GM19455 (cell line): ENCODE results near the gene C3orf18.
"Not testable (repeated sequence)": the region's sequence is repeated elsewhere in the genome, so short reads cannot be mapped to it uniquely, and the experiment has no call there.

Source experiments
- ATAC-seq: cut with Tn5 transposase; IDR thresholded peaks from one replicate; pipeline ENCODE4 v1.9.1; 2021; ENCODE audit not compliant: unreplicated experiment

Gene C3orf18

DNA sequence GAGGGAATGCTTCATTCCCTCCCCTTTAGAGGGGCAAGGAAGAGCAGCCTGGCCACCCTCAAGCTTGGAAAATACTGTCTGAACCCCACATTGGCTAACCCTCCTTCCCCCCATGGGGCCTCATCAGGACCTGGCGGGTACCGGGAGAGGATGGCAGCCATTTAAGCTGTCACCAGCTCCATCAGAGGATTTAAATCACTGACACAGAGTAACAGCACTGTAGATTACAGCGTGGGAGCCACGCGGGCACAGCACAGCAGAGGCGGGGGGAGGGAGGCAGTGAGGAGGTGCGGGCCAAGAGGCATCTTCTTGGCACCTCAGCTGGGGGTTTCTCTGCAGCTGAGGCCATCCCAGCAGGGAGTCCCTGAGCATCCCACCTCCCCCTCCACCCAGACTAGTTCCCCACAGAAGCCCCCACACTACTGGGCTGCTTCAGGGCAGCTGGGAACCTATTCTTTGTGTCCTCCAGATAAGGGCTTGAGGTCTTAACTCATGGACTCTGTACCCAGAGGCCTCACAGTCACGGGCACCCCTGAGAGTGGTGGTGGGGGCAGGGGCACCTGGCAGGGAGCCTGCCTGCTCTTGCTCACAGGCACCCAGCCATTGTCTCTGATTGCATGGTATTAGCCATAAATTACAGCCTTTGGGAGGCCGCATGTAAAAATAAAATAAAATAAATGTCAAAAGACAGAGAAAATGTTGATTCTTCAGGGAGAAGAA lies 42.2 kb downstream of the C3orf18 start:
- ATAC-seq: no peak

DNA sequence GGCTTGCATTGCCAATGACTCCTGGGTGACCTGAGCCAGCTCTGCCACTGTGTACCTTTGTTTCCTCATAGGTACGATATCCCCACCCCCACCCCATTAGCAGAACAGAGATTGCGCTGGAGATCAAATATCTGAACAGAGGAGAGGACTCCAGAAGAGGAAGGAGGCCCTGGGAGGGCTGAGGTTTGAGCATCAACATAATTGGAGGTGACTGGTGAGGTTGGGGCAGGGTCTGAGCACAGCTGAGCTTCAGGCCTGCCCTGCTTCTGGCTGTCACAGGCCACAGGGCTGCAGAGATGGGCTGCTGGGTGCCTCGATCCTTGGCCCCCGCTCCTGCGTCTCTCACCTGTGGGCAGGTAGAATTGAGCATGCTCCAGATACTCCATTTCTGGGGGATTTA lies 42.8 kb downstream of the C3orf18 start:
- no peak for ATAC-seq

DNA sequence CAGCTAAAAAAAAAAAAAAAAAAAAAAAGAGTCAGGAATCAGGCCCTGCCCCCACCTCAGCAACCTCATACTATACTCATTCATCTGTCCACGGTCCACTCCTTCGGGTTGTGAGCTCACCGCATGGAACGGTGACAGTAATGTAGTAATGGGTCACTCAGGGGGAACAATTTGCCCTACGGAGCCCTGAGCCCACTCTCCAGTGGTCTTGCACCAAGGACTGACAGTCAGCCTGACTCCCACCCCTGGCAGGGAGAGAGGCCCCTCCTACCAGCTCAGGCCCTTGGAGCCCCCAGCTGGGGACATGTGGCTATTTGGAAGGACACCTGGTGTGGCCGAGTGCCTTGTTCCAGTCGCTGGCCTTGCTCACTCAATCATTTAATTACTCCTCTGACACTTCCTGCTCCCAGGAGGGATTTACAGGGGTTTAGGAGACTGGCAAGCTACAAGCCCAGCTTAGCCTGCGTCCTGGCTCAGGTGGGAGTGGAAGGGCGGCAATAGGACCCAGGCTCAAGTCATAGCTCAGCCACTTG lies 44.2 kb downstream of the C3orf18 start:
- no peak for ATAC-seq

DNA sequence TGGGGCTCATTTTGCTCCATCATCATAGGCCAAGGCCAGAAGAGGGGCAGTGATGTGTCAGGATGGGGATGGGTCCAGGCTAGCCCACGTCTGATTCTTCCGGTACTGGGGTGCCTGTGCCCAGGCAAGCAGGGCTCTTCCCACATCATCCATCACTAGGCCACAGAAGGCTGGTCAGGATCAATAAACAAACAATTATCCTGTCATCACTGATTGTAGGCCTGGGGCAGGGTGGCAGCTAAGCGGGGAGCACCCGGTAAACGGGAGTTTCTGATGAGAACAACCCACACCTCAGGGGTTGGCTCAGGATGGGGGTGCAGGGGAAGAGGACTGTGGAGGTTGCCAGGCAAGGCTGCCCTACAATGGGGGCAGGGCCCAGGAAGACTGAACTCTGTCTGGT lies 46.0 kb downstream of the C3orf18 start:
- no peak for ATAC-seq

DNA sequence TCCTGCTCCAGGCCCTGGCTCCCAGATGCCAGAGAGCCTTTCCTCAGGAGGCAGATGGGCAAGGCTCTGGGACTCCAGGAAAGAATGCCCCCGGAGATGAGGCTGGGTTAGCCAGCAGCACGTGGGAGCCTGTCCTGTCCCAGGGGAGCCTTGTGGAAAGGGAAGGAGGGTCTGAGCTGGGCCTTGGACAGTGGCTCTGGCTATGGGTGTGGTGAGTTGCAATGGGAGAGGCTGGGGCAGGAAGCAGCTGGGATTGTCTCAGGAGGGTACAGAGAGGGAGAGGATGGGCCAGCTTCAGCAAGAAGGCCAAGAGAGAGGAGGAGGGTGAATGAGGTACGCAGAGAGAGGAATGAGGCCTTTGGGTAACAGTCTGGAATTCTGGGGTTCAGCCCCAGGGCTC lies 46.7 kb downstream of the C3orf18 start:
- ATAC-seq: no peak

DNA sequence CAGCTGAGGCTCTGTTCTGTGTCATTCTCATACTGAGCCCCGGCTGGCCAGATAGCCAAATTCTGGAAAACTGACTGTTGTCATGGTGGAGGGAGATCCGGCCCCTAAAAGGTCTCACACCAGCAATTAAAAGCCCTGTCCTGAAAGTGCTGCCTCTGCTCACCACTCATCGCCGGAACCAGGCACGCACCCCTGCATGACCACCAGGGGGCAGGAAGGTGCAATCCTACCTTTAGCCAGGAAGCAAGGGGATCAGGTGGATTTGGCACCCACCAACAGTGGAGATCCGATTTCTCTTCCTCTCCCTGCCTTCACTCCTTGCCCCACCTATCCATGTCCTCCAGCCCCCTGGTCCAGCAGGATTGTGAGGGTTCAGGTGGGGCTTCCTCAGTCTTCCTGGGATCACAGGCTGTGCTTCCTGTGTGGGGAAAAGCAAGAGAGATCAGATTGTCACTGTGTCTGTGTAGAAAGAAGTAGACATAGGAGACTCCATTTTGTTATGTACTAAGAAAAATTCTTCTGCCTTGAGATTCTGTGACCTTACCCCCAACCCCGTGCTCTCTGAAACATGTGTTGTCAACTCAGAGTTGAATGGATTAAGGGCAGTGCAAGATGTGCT lies 48.0 kb downstream of the C3orf18 start:
- no peak for ATAC-seq

DNA sequence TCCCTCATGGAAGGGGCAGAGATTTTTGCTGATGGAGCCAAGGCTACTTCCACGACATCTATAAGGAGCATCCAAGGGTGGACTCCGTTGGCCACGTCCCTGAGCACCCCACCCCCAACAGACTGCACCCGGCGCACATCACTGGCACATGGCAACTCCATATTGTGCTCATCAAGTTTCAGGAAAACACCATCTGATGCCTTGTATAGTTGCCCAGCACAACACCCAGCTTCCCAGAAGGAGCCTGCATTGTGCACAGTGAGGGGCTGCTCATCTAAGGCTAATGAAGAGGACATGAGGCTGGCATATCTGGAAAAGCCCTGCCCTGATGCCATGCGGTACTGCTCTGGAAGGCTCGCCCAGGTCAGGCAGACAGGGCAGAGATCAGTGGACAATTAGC lies 49.1 kb downstream of the C3orf18 start:
- ATAC-seq: no peak

DNA sequence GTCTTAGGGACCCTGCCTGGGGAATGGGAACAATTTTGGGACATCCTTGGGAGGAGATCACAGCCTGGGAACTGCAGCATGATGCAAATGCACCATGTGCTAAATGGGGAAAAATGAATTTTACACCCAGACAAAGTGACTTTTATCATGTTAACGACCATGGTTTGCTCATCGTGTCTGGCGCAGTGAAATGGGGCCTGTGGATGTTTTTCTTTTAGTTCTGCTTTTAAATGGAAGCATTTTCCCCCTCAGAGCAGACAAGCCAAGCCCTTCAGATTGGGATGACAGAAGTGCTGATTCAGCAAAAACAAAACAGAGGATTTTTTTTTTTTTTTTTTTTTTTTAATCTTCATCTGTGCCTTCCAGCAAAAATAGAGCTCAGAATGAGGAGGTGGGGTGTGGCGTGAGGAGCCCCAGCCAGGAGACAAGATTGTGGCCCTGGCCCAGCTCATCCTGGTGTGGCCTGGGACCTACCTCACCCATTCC lies 49.8 kb downstream of the C3orf18 start:
- ATAC-seq: no peak

DNA sequence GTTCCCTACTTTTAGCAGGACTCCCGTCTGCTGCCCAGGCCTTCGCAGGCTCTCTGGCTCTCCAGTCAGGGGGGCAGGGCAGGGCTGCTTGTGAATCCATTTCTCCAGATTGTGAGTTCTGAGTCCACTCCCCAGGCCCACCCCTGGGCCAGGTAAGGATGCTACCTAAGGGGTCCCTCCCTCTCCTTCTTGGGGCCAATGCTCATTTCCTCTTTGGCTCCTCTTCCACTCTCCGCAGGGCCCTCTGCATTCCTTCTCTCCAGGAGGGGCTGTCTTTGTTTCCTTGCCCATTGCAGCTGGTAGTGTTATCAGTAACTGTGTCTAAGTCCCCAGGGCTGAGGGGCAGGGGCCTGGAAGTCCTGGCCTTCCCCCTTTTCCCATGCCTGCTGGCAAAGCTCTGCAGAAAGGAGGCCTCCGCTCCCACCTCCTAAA lies 51.1 kb downstream of the C3orf18 start:
- ATAC-seq: no peak

DNA sequence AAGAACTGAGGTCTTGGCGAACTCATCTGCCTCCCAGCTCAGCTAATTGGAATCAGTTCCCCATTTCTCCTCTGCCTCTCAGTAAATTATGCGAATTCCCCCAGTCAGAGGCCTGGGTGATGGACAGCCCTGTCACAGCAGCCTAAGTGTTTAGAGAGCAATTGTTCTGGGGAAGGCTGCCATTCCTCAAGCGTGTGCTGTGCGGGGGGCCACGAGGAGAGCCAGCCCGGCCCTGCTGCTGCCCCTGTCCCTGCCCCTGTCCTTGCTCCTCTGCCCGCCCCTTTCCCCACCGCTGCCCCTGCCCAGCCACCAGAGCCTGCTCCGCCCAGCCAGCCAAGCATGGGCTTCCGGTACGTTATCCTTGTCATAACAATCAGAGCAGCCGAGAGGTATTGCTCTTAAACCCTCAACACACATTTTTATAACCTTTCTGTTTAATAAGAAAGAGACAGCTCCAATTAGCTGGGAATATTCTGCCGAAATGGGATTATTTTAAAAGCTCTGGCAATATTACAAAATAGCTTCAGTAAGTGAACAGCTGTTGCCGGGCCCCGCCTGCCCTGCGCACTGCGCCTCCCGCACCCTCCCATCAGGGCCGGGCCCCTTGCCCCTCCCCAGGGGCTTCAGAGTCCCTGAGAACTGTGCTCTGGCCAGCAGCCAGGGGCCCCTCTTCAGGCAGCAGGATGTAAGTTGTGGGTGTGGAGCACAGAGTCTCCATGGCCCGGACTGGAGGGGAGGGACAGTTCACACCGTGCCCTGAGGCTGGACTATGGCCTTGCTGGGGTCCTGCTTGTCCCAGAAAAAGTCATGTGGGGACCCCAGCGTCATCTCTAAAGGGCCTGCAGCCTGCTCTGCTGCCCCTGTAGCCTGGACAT lies 51.7 kb downstream of the C3orf18 start:
- no peak for ATAC-seq

DNA sequence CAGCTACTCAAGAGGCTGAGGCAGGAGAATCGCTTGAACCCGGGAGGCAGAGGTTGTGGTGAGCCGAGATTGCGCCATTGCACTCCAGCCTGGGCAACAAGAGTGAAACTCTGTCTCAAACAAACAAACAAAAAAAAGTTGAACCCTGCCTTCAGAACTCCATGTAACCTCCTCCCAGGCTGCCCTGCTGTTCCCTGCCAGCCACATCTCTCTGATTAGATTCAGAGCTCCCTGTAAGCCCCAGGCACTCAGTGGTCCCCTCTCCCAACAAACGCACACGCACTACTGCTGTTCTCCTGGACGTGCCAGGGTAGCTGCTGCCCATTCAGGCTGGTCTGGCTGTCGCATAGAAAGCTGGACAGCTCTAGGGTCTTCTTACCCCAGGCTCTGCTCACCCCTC lies 54.6 kb downstream of the C3orf18 start:
- not testable (repeated sequence) for ATAC-seq

DNA sequence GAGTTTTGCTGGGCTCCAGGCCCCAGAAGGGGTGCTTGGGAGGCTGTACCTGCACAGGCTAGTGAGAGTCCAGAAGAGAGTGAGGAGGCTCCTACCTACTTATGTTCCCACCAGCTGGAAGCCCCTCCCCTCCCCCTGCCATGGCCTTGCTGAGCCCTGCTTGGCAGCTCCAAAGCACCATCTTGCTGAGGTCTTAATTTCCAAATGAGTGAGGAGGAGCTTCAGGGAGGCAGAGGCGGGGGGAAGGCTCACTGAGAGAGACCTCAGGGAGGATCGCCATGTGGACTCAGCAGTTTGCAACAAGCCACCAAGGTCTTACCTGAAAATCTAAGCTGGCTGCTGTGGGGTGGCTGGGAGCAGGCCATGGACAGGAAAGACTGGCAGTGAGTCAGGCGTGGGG lies 55.4 kb downstream of the C3orf18 start:
- ATAC-seq: no peak

DNA sequence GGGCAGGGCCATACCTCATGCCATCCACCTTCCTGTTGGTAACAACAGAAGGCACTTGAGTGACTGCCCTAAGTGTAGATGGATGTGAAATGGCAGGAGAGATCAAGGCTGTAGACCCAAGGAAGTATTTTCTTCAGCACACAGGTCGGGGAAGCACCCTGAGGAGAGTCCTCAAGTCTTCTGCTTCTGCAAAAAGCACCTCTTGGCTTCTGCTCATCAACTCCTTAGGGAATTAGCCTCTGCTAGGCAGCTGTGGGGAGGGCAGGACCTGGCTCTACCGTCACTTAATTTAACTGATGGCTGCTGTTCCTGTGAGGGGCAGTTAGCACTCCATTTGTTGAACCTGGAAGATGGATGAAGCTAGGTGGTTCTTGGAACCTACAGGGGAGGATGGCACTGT lies 57.2 kb downstream of the C3orf18 start:
- ATAC-seq: no peak

DNA sequence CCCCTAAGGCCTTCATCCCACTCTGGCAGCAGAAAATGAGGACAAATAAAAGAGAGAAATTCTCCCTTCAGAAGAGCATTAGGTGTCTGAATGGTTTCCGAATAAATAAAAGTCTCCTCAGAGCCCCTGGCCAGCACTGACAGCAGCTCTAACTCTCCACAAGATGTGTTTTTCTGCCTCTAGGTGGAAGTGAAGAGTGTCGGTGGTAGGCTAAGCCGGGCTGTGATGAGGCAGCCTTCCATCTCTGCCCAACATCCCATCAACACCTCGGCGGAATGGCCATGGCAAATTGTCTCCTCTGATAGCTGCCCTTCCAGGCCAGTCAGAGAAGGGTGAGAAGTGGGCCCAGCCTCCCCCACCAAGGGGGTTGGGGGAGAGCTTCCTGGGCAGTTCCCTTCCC lies 57.8 kb downstream of the C3orf18 start:
- ATAC-seq: no peak

DNA sequence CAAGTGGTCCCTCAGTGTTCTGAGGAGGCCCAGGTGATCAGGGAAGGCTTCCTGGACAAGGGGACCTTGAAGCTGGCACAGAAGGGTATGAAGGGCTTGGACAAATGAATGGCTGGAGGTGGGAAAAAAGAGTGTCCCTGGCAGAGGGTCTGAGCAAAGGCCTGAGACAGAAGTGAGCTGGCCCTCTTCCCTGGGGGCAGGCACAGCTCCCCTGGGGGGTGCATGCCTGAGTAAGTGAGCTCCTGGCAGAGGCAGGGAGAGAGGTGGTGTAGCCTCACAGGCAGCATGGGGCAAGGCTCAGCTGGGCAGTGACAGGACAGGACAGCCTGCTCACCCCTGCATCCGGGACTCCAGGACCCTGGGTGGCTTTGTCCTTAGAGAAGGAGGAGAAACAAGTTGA lies 58.7 kb downstream of the C3orf18 start:
- no peak for ATAC-seq
